CD14-positive monocyte (primary cell): ENCODE results near the gene HM13. TPM values are rescaled to one million over a fixed set of nuclear protein-coding genes. Genes with fewer than 3 reads are reported as not detected.
"Not testable (repeated sequence)": the region's sequence is repeated elsewhere in the genome, so short reads cannot be mapped to it uniquely, and the experiment has no call there.

ENCODE experiments used
- DNase-seq, 3 donors: peaks; one replicate each; pipeline ENCODE4 v3.0.0-alpha.2; 2011 to 2022
- H2AFZ ChIP-seq: 2 replicates; pipeline ENCODE4 v1.6.0; 2012; ENCODE audit warnings: mild to moderate bottlenecking, low read depth, low read length, inconsistent platforms; ENCODE audit not compliant: insufficient read depth, poor library complexity, severe bottlenecking
- H3K27ac ChIP-seq, 2 donors: 1 replicate in 1 of 2; 2 replicates in 1 of 2; pipeline ENCODE4 v1.5.1; 2012 to 2013; ENCODE audit warnings: low read length in 2 of 2, control low read depth in 1 of 2, inconsistent platforms in 1 of 2, low read depth in 1 of 2, mild to moderate bottlenecking in 1 of 2
- H3K27me3 ChIP-seq, 2 donors: one replicate each; pipeline versions ENCODE4 v1.6.0 to v1.6.1; 2011 to 2013; ENCODE audit warnings: low read length in 2 of 2; ENCODE audit not compliant: control insufficient read depth in 2 of 2, insufficient read depth in 2 of 2
- H3K36me3 ChIP-seq, 2 donors: replicated peaks in 1 of 2; 1 replicate in 1 of 2; 2 replicates in 1 of 2; pipeline versions ENCODE4 v1.5.1 to v1.6.1; 2012 to 2013; ENCODE audit warnings: low read length in 2 of 2, control low read depth in 1 of 2, inconsistent platforms in 1 of 2, mild to moderate bottlenecking in 1 of 2; ENCODE audit not compliant: insufficient read depth in 2 of 2, control insufficient read depth in 1 of 2
- H3K4me1 ChIP-seq, 2 donors: 1 replicate in 1 of 2; 2 replicates in 1 of 2; pipeline versions ENCODE4 v1.5.1 to v1.6.1; 2012 to 2013; ENCODE audit warnings: low read length in 2 of 2, control low read depth in 1 of 2, inconsistent platforms in 1 of 2, mild to moderate bottlenecking in 1 of 2, moderate library complexity in 1 of 2; ENCODE audit not compliant: insufficient read depth in 2 of 2, control insufficient read depth in 1 of 2
- H3K4me2 ChIP-seq: replicated peaks from 2 replicates; pipeline ENCODE3; 2012; ENCODE audit warnings: low read length, moderate library complexity, mild to moderate bottlenecking; ENCODE audit not compliant: poor library complexity, severe bottlenecking; ENCODE audit errors: extremely low read depth
- H3K4me3 ChIP-seq, 3 experiments: fragments of 200-600 bp in 1 of 3; sonication (generic) in 1 of 3; replicated peaks in 1 of 3; 1 replicate in 2 of 3; 2 replicates in 1 of 3; pipeline ENCODE4 v1.5.1; 2011 to 2013; ENCODE audit warnings: low read length in 3 of 3, mild to moderate bottlenecking in 3 of 3, control low read depth in 2 of 3, low read depth in 2 of 3, inconsistent platforms in 1 of 3, moderate library complexity in 1 of 3
- H3K79me2 ChIP-seq: 2 replicates; pipeline ENCODE4 v1.6.0; 2012; ENCODE audit warnings: mild to moderate bottlenecking, control low read depth, inconsistent platforms, low read length, moderate library complexity; ENCODE audit not compliant: insufficient read depth
- H3K9ac ChIP-seq: 2 replicates; pipeline ENCODE4 v1.6.0; 2017; ENCODE audit warnings: low read length, mild to moderate bottlenecking; ENCODE audit not compliant: insufficient read depth, poor library complexity, severe bottlenecking
- H3K9me3 ChIP-seq, 2 donors: replicated peaks in 1 of 2; 1 replicate in 1 of 2; 2 replicates in 1 of 2; pipeline versions ENCODE4 v1.5.1 to v1.6.1; 2012 to 2013; ENCODE audit warnings: low read length in 2 of 2, control low read depth in 1 of 2; ENCODE audit not compliant: control insufficient read depth in 1 of 2, insufficient read depth in 1 of 2
- H4K20me1 ChIP-seq: 2 replicates; pipeline ENCODE4 v1.6.0; 2012; ENCODE audit warnings: mild to moderate bottlenecking, low read length, control low read depth, moderate library complexity; ENCODE audit not compliant: insufficient read depth
- H3K27ac Mint-ChIP-seq, 7 donors: one replicate each; pipeline ENCODE4 v1.8.0; 2020; ENCODE audit warnings: mild to moderate bottlenecking in 7 of 7, mixed read lengths in 7 of 7, moderate library complexity in 6 of 7, inconsistent platforms in 2 of 7
- H3K27me3 Mint-ChIP-seq, 3 donors: one replicate each; pipeline ENCODE4 v1.8.0; 2021 to 2022; ENCODE audit warnings: low read depth in 3 of 3, mild to moderate bottlenecking in 3 of 3, mixed read lengths in 3 of 3, moderate library complexity in 3 of 3, inconsistent platforms in 1 of 3
- H3K36me3 Mint-ChIP-seq, 2 donors: one replicate each; pipeline ENCODE4 v1.8.0; 2020; ENCODE audit warnings: mixed read lengths in 2 of 2, inconsistent platforms in 1 of 2, mild to moderate bottlenecking in 1 of 2
- H3K4me1 Mint-ChIP-seq: one replicate; pipeline ENCODE4 v1.8.0; 2020; ENCODE audit warnings: mild to moderate bottlenecking, mixed read lengths
- H3K4me3 Mint-ChIP-seq, 2 donors: one replicate each; pipeline ENCODE4 v1.8.0; 2020; ENCODE audit warnings: mild to moderate bottlenecking in 2 of 2, mixed read lengths in 2 of 2, moderate library complexity in 1 of 2
- H3K9me3 Mint-ChIP-seq, 7 donors: one replicate each; pipeline ENCODE4 v1.8.0; 2020 to 2022; ENCODE audit warnings: mixed read lengths in 7 of 7, mild to moderate bottlenecking in 6 of 7, moderate library complexity in 6 of 7, inconsistent platforms in 2 of 7
- CTCF ChIP-seq: fragments of 200-600 bp; IDR thresholded peaks from one replicate; pipeline ENCODE4 v1.8.0; 2022; ENCODE audit warnings: antibody characterized with exemption, mild to moderate bottlenecking
- WGBS: methylation state at CpG from one replicate; pipeline ENCODE4 v1.1.5; 2013; ENCODE audit warnings: missing lambda C conversion rate; ENCODE audit not compliant: insufficient coverage; 5-methylcytosine and 5-hydroxymethylcytosine counted together
- intact Hi-C, 2 donors: fragments of 100-400 bp; cut with micrococcal nuclease; formaldehyde crosslinking; loops; one replicate each; pipeline versions ENCODE4 v1.15.0 to v1.15.1; 2023
- polyA plus RNA-seq, 3 donors: library from polyadenylated mRNA; depleted of rRNA in 1 of 3; unstranded in 2 of 3; stranded (reverse) in 1 of 3; fragments of 300-500 nt in 2 of 3; fragments of >200 nt in 1 of 3; fragmentation: Illumina TruSeq in 2 of 3; gene quantifications; 1 replicate in 2 of 3; 2 replicates in 1 of 3; pipeline ENCODE4 v1.2.3, GENCODE V29; 2012 to 2021

HM13 gene
- polyA plus RNA-seq, 3 donors: 199 to 329 (median 320) TPM

- H3K4me2 ChIP-seq, H3K4me1 ChIP-seq, H3K4me1 Mint-ChIP-seq, H3K27ac ChIP-seq, H3K4me3 ChIP-seq, H3K79me2 ChIP-seq, H3K27me3 ChIP-seq, H3K9ac ChIP-seq, H4K20me1 ChIP-seq, H3K9me3 ChIP-seq, H3K4me3 Mint-ChIP-seq, H3K9me3 Mint-ChIP-seq, H3K36me3 ChIP-seq, H3K36me3 Mint-ChIP-seq: not testable (repeated sequence)
- TF ChIP-seq CTCF: peak; percentile 86
- DNase-seq: peak; percentile 72 to 77 (median 74)
- Mint-ChIP-seq H3K27me3 (peaks cover 9 to 19% (median 18%) of the 10 kb centered on the region in 3 donors), H3K27ac (peak overlapping the region in 1 of 7 donors; percentile 58)
- H2AFZ ChIP-seq: peak overlapping the region; percentile 59
- WGBS: 33% methylated on average over 9 of the region's 20 CpGs
- intact Hi-C loops: loop anchor here (2.0 to 5.0 kb wide), 2 partner anchors 41 to 42 kb away; no protein-coding TSS in a partner anchor
These were observed 11.2 kb upstream of the HM13 start for GRCh38 chr20:31502884-31503673.

GRCh38 chr20:31505903-31506302 is 8.3 kb upstream of the HM13 start:
- no CpG with 5 or more reads among the region's 1 CpG for WGBS
- no peak overlapping the region for H3K27ac ChIP-seq
- H3K9ac ChIP-seq: no peak overlapping the region
- Mint-ChIP-seq H3K27me3 (peaks cover 9 to 24% (median 17%) of the 10 kb centered on the region in 3 donors), H3K36me3 (peaks cover 0 to 1% of the 10 kb centered on the region in 2 donors), H3K4me3 (no peak overlapping the region), H3K4me1 (peaks cover 2% of the 10 kb centered on the region), H3K27ac (no peak overlapping the region), H3K9me3 (peaks cover 8 to 19% (median 13%) of the 10 kb centered on the region in 7 donors)
- intact Hi-C loops: no loop called here
- no peak for TF ChIP-seq CTCF
- no peak overlapping the region for H3K4me2 ChIP-seq
- H3K9me3 ChIP-seq: peaks cover 9 to 13% of the 10 kb centered on the region in 2 donors
- H3K36me3 ChIP-seq: no peaks in the 10 kb centered on the region
- peaks cover 0 to 5% of the 10 kb centered on the region in 2 donors for H3K4me1 ChIP-seq
- DNase-seq: no peak
- H3K27me3 ChIP-seq: no peaks in the 10 kb centered on the region
- H3K79me2 ChIP-seq: no peaks in the 10 kb centered on the region
- H4K20me1 ChIP-seq: no peaks in the 10 kb centered on the region
- no peak overlapping the region for H2AFZ ChIP-seq
- H3K4me3 ChIP-seq: no peak overlapping the region
